ENCODE measurements around the gene ECEL1. TPM values are rescaled to one million over a fixed set of nuclear protein-coding genes. Genes with fewer than 3 reads are reported as not detected.

The ECEL1 gene
- total RNA-seq, 4 donors from 2014 or later = not detected

DNA sequence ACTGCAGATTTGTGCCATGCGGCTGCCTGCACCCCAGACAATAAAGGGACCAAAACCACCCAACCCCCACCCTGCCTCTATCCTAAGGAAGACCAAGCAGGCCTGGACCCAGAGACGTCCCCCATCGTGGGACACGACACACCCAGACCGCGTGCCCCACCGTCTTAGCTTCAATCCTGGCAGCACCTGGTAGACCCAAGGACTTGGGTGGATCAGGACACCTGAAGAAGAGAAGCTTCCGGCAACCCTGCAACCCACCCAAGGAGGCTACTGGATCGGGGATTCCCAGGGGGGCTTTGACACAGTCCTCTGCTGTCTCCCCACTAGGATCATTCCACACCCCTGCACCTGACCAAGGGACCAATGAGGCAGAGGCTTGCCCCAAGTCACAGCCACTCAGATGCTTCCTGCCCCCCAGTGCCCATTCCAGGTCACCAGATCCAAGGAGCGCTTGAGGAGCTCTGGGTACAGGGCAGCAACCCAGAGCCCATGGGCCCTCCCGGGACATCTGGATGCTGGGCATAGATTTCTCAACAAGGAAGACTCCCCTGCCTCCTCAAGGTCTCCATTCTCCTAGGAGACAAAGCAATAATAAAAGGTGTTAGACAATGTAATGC, 28.1 kb downstream of the ECEL1 start:
- H3K27ac ChIP-seq = no peak overlapping the region
- TF ChIP-seq, protein P1, sequence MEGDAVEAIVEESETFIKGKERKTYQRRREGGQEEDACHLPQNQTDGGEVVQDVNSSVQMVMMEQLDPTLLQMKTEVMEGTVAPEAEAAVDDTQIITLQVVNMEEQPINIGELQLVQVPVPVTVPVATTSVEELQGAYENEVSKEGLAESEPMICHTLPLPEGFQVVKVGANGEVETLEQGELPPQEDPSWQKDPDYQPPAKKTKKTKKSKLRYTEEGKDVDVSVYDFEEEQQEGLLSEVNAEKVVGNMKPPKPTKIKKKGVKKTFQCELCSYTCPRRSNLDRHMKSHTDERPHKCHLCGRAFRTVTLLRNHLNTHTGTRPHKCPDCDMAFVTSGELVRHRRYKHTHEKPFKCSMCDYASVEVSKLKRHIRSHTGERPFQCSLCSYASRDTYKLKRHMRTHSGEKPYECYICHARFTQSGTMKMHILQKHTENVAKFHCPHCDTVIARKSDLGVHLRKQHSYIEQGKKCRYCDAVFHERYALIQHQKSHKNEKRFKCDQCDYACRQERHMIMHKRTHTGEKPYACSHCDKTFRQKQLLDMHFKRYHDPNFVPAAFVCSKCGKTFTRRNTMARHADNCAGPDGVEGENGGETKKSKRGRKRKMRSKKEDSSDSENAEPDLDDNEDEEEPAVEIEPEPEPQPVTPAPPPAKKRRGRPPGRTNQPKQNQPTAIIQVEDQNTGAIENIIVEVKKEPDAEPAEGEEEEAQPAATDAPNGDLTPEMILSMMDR (IDR thresholded peaks at IDR 0.05) = no peak
- TF ChIP-seq POLR2A (IDR thresholded peaks at IDR 0.05) = no peak
- no peak overlapping the region for H3K4me3 ChIP-seq
- no peaks in the 10 kb centered on the region for H3K4me1 ChIP-seq
- H3K27me3 ChIP-seq = no peaks in the 10 kb centered on the region
- DNase-seq = no peak
- H3K36me3 ChIP-seq = no peaks in the 10 kb centered on the region
- no peaks in the 10 kb centered on the region for H3K9me3 ChIP-seq

DNA sequence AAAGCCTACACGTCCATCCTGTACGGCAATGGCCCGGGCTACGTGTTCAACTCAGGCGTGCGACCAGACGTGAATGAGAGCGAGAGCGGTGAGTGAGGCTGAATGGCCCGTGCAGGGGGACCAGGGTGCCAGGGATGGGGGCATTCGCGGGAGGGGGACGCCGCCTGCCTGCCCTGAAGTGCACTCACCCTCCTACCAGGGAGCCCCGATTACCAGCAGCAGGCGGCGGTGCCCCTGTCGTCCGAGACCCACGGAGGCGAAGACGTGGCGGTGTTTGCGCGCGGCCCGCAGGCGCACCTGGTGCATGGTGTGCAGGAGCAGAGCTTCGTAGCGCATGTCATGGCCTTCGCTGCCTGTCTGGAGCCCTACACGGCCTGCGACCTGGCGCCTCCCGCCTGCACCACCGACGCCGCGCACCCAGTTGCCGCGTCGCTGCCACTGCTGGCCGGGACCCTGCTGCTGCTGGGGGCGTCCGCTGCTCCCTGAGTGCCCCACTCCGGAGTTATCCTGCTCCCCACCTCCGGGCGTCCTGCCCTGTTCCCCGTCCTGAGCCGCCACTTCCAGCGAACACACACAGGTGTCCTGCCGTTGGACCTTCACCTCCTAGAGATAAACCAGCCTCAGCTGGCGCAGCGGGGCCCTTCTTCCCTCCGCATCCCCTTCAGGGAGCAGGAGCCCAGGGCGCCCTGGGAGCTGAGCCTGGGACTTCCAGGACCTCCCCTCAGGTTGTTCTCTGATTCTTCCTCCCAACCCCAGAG, 28.8 kb downstream of the ECEL1 start:
- no peak for TF ChIP-seq POLR2A (IDR thresholded peaks at IDR 0.05)
- TF ChIP-seq, protein P1 (IDR thresholded peaks at IDR 0.05) = no peak
- no peaks in the 10 kb centered on the region for H3K27me3 ChIP-seq
- H3K36me3 ChIP-seq = no peaks in the 10 kb centered on the region
- H3K4me3 ChIP-seq = peak overlapping the region in 1 of 4 donors; percentile 54
- peak in 2 of 3 donors; percentile 38 to 54 for DNase-seq
- no peaks in the 10 kb centered on the region for H3K4me1 ChIP-seq
- H3K27ac ChIP-seq = no peak overlapping the region
- no peaks in the 10 kb centered on the region for H3K9me3 ChIP-seq

GRCh38 chr2:232458051-232458660, 29.5 kb downstream of the ECEL1 start:
- H3K27me3 ChIP-seq = no peaks in the 10 kb centered on the region
- TF ChIP-seq, protein P1 (IDR thresholded peaks at IDR 0.05) = no peak
- TF ChIP-seq POLR2A (IDR thresholded peaks at IDR 0.05) = no peak
- no peaks in the 10 kb centered on the region for H3K9me3 ChIP-seq
- DNase-seq = peak in 1 of 3 donors; percentile 48
- no peaks in the 10 kb centered on the region for H3K4me1 ChIP-seq
- H3K36me3 ChIP-seq = no peaks in the 10 kb centered on the region
- no peak overlapping the region for H3K27ac ChIP-seq
- H3K4me3 ChIP-seq = peak overlapping the region in 1 of 4 donors; percentile 54

- Histone ChIP-seq H3K27me3 (no peaks in the 10 kb centered on the region), H3K27ac (peak overlapping the region in 1 of 4 donors; percentile 94), H3K4me1 (no peaks in the 10 kb centered on the region), H3K36me3 (no peaks in the 10 kb centered on the region), H3K4me3 (peak overlapping the region in 3 of 4 donors; percentile 14 to 55 (median 54)), H3K9me3 (no peaks in the 10 kb centered on the region)
- no peak for TF ChIP-seq POLR2A (IDR thresholded peaks at IDR 0.05)
- TF ChIP-seq, protein P1 (IDR thresholded peaks at IDR 0.05) = no peak
- DNase-seq = peak in 1 of 3 donors; percentile 40
These were observed 30.3 kb downstream of the ECEL1 start for GRCh38 chr2:232457121-232458011.

Measured in Peyer's patch (tissue), 4 donors.